Calu3 (cell line): ENCODE measurements around the gene CYP51A1. TPM values are rescaled to one million over a fixed set of nuclear protein-coding genes. Genes with fewer than 3 reads are reported as not detected.

ENCODE experiments used
- BruUV-seq: library from RNA; stranded (reverse); fragments of 400-500 nt; replicated peaks from 2 replicates; lab custom pipeline; 2021; lab: Mats Ljungman, UMichigan
- CTCF ChIA-PET: fragments of 300-600 bp; sonication (Branson Sonifier 250); formaldehyde crosslinking; loops from one replicate; lab custom pipeline; 2022; ENCODE audit warnings: antibody characterized with exemption; lab: Charles Lee
- DNase-seq: peaks from one replicate; pipeline ENCODE4 v3.0.0; 2022
- H3K27ac Mint-ChIP-seq: one replicate; pipeline ENCODE4 v1.8.0; 2022; ENCODE audit warnings: mixed read lengths; ENCODE audit not compliant: unreplicated experiment
- H3K27me3 Mint-ChIP-seq: one replicate; pipeline ENCODE4 v1.8.0; 2022; ENCODE audit warnings: mixed read lengths; ENCODE audit not compliant: unreplicated experiment
- H3K36me3 Mint-ChIP-seq: one replicate; pipeline ENCODE4 v1.8.0; 2022; ENCODE audit warnings: mild to moderate bottlenecking, moderate library complexity, mixed read lengths; ENCODE audit not compliant: insufficient read depth, unreplicated experiment
- H3K4me1 Mint-ChIP-seq: one replicate; pipeline ENCODE4 v1.8.0; 2022; ENCODE audit warnings: mild to moderate bottlenecking, low read depth, mixed read lengths; ENCODE audit not compliant: unreplicated experiment
- H3K4me3 Mint-ChIP-seq: one replicate; pipeline ENCODE4 v1.8.0; 2022; ENCODE audit warnings: mild to moderate bottlenecking, low read depth, moderate library complexity, mixed read lengths; ENCODE audit not compliant: unreplicated experiment
- H3K9me3 Mint-ChIP-seq: one replicate; pipeline ENCODE4 v1.8.0; 2022; ENCODE audit warnings: low read depth, mixed read lengths; ENCODE audit not compliant: unreplicated experiment
- CTCF ChIP-seq: fragments of 200-600 bp; IDR thresholded peaks from one replicate; pipeline ENCODE4 v1.8.0; 2022; ENCODE audit warnings: antibody characterized with exemption; ENCODE audit not compliant: unreplicated experiment
- intact Hi-C: fragments of 100-400 bp; cut with micrococcal nuclease; formaldehyde crosslinking; loops from one replicate; pipeline ENCODE4 v1.10.0; 2022; ENCODE audit not compliant: unreplicated experiment
- total RNA-seq: library from RNA; stranded (reverse); gene quantifications from 2 replicates; pipeline ENCODE4 v1.2.3, GENCODE V29; 2022

CYP51A1 gene
- total RNA-seq, 1 experiment from 2014 or later, result 105 TPM

GRCh38 chr7:92133133-92133736 lies 1.0 kb downstream of the CYP51A1 start:
- intact Hi-C loops, result loop anchor here (5.0 kb wide), 1 partner anchor 314 kb away; the partner anchor contains the start of gene GATAD1
- DNase-seq, result peak; percentile 1
- no peaks in the 10 kb centered on the region for H3K9me3 Mint-ChIP-seq
- no TSS peak for BruUV-seq
- H3K27ac Mint-ChIP-seq, result peak overlapping the region; percentile 70
- H3K36me3 Mint-ChIP-seq, result peaks cover 45% of the 10 kb centered on the region
- no peak for TF ChIP-seq CTCF
- H3K4me1 Mint-ChIP-seq, result peaks cover 32% of the 10 kb centered on the region
- CTCF ChIA-PET, result interaction anchor here (0.7 to 1.0 kb wide), 2 partner anchors 55 to 91 kb away, joined by 3 read pairs; no protein-coding TSS in a partner anchor
- H3K4me3 Mint-ChIP-seq, result peak overlapping the region; percentile 96
- no peaks in the 10 kb centered on the region for H3K27me3 Mint-ChIP-seq

GRCh38 chr7:92131764-92132330 lies 2.4 kb downstream of the CYP51A1 start:
- H3K4me3 Mint-ChIP-seq, result peak overlapping the region; percentile 96
- H3K9me3 Mint-ChIP-seq, result no peaks in the 10 kb centered on the region
- H3K27ac Mint-ChIP-seq, result no peak overlapping the region
- H3K36me3 Mint-ChIP-seq, result peaks cover 45% of the 10 kb centered on the region
- intact Hi-C loops, result loop anchor here (5.0 kb wide), 1 partner anchor 315 kb away; the partner anchor contains the start of gene GATAD1
- BruUV-seq, result no TSS peak
- H3K27me3 Mint-ChIP-seq, result no peaks in the 10 kb centered on the region
- H3K4me1 Mint-ChIP-seq, result peaks cover 32% of the 10 kb centered on the region
- no peak for TF ChIP-seq CTCF
- CTCF ChIA-PET, result interaction anchor here (0.7 kb wide), 2 partner anchors 194 to 214 kb away, joined by 3 to 5 read pairs; no protein-coding TSS in a partner anchor
- no peak for DNase-seq

- Mint-ChIP-seq H3K36me3 (peaks cover 50% of the 10 kb centered on the region), H3K4me3 (peak overlapping the region; percentile 96), H3K9me3 (no peaks in the 10 kb centered on the region), H3K27me3 (no peaks in the 10 kb centered on the region), H3K4me1 (peaks cover 30% of the 10 kb centered on the region), H3K27ac (peak overlapping the region; percentile 53)
- no peak for TF ChIP-seq CTCF
- intact Hi-C loops, result loop anchor here (5.0 kb wide), 1 partner anchor 316 kb away; the partner anchor contains the start of gene GATAD1
- CTCF ChIA-PET, result interaction anchor here (0.6 kb wide), 1 partner anchor 430 kb away, joined by 5 read pairs; no protein-coding TSS in a partner anchor
- no TSS peak for BruUV-seq
- no peak for DNase-seq
Measured at GRCh38 chr7:92131093-92131492, 3.2 kb downstream of the CYP51A1 start.

GRCh38 chr7:92121681-92122080 lies 12.6 kb downstream of the CYP51A1 start:
- TF ChIP-seq CTCF, result no peak
- CTCF ChIA-PET, result no interaction called here
- DNase-seq, result no peak
- Mint-ChIP-seq H3K4me1 (peaks cover 8% of the 10 kb centered on the region), H3K4me3 (no peak overlapping the region), H3K27me3 (no peaks in the 10 kb centered on the region), H3K36me3 (peaks cover 29% of the 10 kb centered on the region), H3K27ac (no peak overlapping the region), H3K9me3 (no peaks in the 10 kb centered on the region)
- BruUV-seq, result no TSS peak
- intact Hi-C loops, result no loop called here
